A673 (cell line): ENCODE data around the gene MAP4K5. TPM values are rescaled to one million over a fixed set of nuclear protein-coding genes. Genes with fewer than 3 reads are reported as not detected.

Experiments used
- BruUV-seq: library from RNA; stranded (reverse); fragments of 400-500 nt; replicated peaks from 2 replicates; lab custom pipeline; 2021; lab: Mats Ljungman, UMichigan
- CTCF ChIA-PET: fragments of 300-600 bp; sonication (Branson Sonifier 250); formaldehyde crosslinking; loops from one replicate; lab custom pipeline; 2022; ENCODE audit warnings: antibody characterized with exemption; lab: Charles Lee
- POLR2A ChIA-PET: fragments of 300-600 bp; sonication (Branson Sonifier 250); formaldehyde crosslinking; loops from one replicate; lab custom pipeline; 2022; ENCODE audit warnings: antibody characterized with exemption; ENCODE audit not compliant: low non-redundant PET; lab: Charles Lee
- DNase-seq: peaks from one replicate; pipeline ENCODE4 v3.0.0-alpha.2; 2015; ENCODE audit warnings: low spot score
- H3K27ac ChIP-seq: fragments of 200-600 bp; sonication (generic); 2 replicates; pipeline ENCODE4 v1.5.1; 2016; ENCODE audit warnings: mixed run types, low read depth, mild to moderate bottlenecking, mixed read lengths, antibody characterized with exemption, low read length; ENCODE audit not compliant: poor library complexity, severe bottlenecking
- H3K27me3 ChIP-seq: fragments of 200-600 bp; sonication (generic); replicated peaks from 2 replicates; pipeline ENCODE4 v1.6.1; 2017; ENCODE audit warnings: mixed run types, low read depth, mild to moderate bottlenecking, mixed read lengths, antibody characterized with exemption, low read length; ENCODE audit not compliant: insufficient read depth, poor library complexity
- H3K36me3 ChIP-seq: fragments of 200-600 bp; sonication (generic); 2 replicates; pipeline ENCODE4 v1.6.1; 2016; ENCODE audit warnings: mixed run types, mild to moderate bottlenecking, mixed read lengths, antibody characterized with exemption, low read length; ENCODE audit not compliant: insufficient read depth, poor library complexity, severe bottlenecking
- H3K4me1 ChIP-seq: fragments of 200-600 bp; sonication (generic); 2 replicates; pipeline ENCODE4 v1.6.1; 2017; ENCODE audit warnings: mixed run types, mild to moderate bottlenecking, mixed read lengths, antibody characterized with exemption, low read length; ENCODE audit not compliant: insufficient read depth, poor library complexity, severe bottlenecking
- H3K4me3 ChIP-seq: fragments of 200-600 bp; sonication (generic); 2 replicates; pipeline ENCODE4 v1.5.1; 2016; ENCODE audit warnings: low read depth, mixed run types, mild to moderate bottlenecking, mixed read lengths, low read length; ENCODE audit not compliant: poor library complexity, severe bottlenecking
- H3K9me3 ChIP-seq: fragments of 200-600 bp; sonication (generic); 2 replicates; pipeline ENCODE4 v1.6.1; 2016; ENCODE audit warnings: mixed run types, low read depth, mild to moderate bottlenecking, mixed read lengths, antibody characterized with exemption, low read length; ENCODE audit not compliant: poor library complexity, severe bottlenecking
- CTCF ChIP-seq: fragments of 300-800, 200-600 bp; sonication (generic); conservative IDR thresholded peaks from 2 replicates; pipeline ENCODE4 v1.5.1; 2017; ENCODE audit warnings: low read depth, mild to moderate bottlenecking, antibody characterized with exemption, low read length, moderate library complexity, mixed read lengths
- EZH2 ChIP-seq: fragments of 200-600 bp; sonication (generic); IDR thresholded peaks from 2 replicates; pipeline ENCODE4 v1.6.1; 2017; ENCODE audit warnings: borderline replicate concordance, low read depth, mild to moderate bottlenecking, mixed read lengths, antibody characterized with exemption, low read length; ENCODE audit not compliant: poor library complexity, severe bottlenecking
- intact Hi-C: fragments of 100-400 bp; cut with micrococcal nuclease; formaldehyde crosslinking; loops from one replicate; pipeline ENCODE4 v1.10.0; 2022; ENCODE audit not compliant: unreplicated experiment
- total RNA-seq: library from RNA; stranded (reverse); gene quantifications from 2 replicates; pipeline ENCODE4 v1.2.3, GENCODE V29; 2021

Gene MAP4K5
- total RNA-seq, 1 experiment from 2014 or later = 57.9 TPM

GRCh38 chr14:50551877-50552276 is 19.5 kb upstream of the MAP4K5 start:
- DNase-seq = no peak
- Histone ChIP-seq H3K4me3 (no peak overlapping the region), H3K4me1 (no peaks in the 10 kb centered on the region), H3K36me3 (no peaks in the 10 kb centered on the region), H3K9me3 (no peaks in the 10 kb centered on the region), H3K27ac (no peak overlapping the region), H3K27me3 (no peaks in the 10 kb centered on the region)
- CTCF ChIA-PET = no interaction called here
- no TSS peak for BruUV-seq
- intact Hi-C loops = no loop called here
- POLR2A ChIA-PET = no interaction called here
- no peak for TF ChIP-seq EZH2
- TF ChIP-seq CTCF = no peak

GRCh38 chr14:50550294-50550693 is 17.9 kb upstream of the MAP4K5 start:
- H3K27me3 ChIP-seq = no peaks in the 10 kb centered on the region
- ChIA-PET CTCF (interaction anchor here (0.6 kb wide), 1 partner anchor 10 kb away, joined by 3 read pairs; the partner anchor contains the start of gene ATL1), POLR2A (no interaction called here)
- H3K9me3 ChIP-seq = no peaks in the 10 kb centered on the region
- intact Hi-C loops = no loop called here
- H3K4me3 ChIP-seq = no peak overlapping the region
- TF ChIP-seq EZH2 (no peak), CTCF (no peak)
- BruUV-seq = no TSS peak
- no peak overlapping the region for H3K27ac ChIP-seq
- H3K4me1 ChIP-seq = no peaks in the 10 kb centered on the region
- DNase-seq = no peak
- no peaks in the 10 kb centered on the region for H3K36me3 ChIP-seq

- no peak overlapping the region for H3K4me3 ChIP-seq
- H3K27ac ChIP-seq = no peak overlapping the region
- CTCF ChIA-PET = no interaction called here
- TF ChIP-seq EZH2 (no peak), CTCF (no peak)
- intact Hi-C loops = no loop called here
- H3K9me3 ChIP-seq = no peaks in the 10 kb centered on the region
- no peaks in the 10 kb centered on the region for H3K4me1 ChIP-seq
- no peak for DNase-seq
- POLR2A ChIA-PET = no interaction called here
- no TSS peak for BruUV-seq
- H3K36me3 ChIP-seq = no peaks in the 10 kb centered on the region
- no peaks in the 10 kb centered on the region for H3K27me3 ChIP-seq
These were observed 13.2 kb upstream of the MAP4K5 start for GRCh38 chr14:50545618-50546017.
